Neuron (in vitro differentiated cells): ENCODE measurements around the gene GLCCI1.
"Not testable (repeated sequence)": the region's sequence is repeated elsewhere in the genome, so short reads cannot be mapped to it uniquely, and the experiment has no call there.

Source experiments
- H2AFZ ChIP-seq: one replicate; pipeline ENCODE4 v1.6.1; 2013; ENCODE audit warnings: low read depth, mild to moderate bottlenecking, inconsistent platforms, low read length, moderate library complexity
- H3K27me3 ChIP-seq: one replicate; pipeline ENCODE4 v1.6.1; 2013; ENCODE audit warnings: low read length; ENCODE audit not compliant: insufficient read depth
- H3K36me3 ChIP-seq: one replicate; pipeline ENCODE4 v1.6.1; 2013; ENCODE audit warnings: low read length; ENCODE audit not compliant: insufficient read depth
- H3K4me1 ChIP-seq: one replicate; pipeline ENCODE4 v1.6.1; 2013; ENCODE audit warnings: low read length; ENCODE audit not compliant: insufficient read depth
- H3K4me3 ChIP-seq: 2 replicates; pipeline ENCODE4 v1.5.1; 2013; ENCODE audit warnings: mild to moderate bottlenecking, low read length, moderate library complexity
- H3K9me3 ChIP-seq: one replicate; pipeline ENCODE4 v1.6.1; 2013; ENCODE audit warnings: low read length

GLCCI1 gene

GRCh38 chr7:8051373-8051772 is 82.8 kb downstream of the GLCCI1 start:
- Histone ChIP-seq H3K4me3 (no peak overlapping the region), H3K4me1 (no peaks in the 10 kb centered on the region), H3K9me3 (peaks cover 5% of the 10 kb centered on the region), H3K36me3 (peaks cover 7% of the 10 kb centered on the region), H3K27me3 (no peaks in the 10 kb centered on the region), H2AFZ (no peak overlapping the region)

- Histone ChIP-seq H3K36me3 (peaks cover 11% of the 10 kb centered on the region), H3K9me3 (peaks cover 5% of the 10 kb centered on the region)
Measured at GRCh38 chr7:8051998-8052397, 83.4 kb downstream of the GLCCI1 start.

GRCh38 chr7:8052824-8053223 is 84.2 kb downstream of the GLCCI1 start:
- H3K27me3 ChIP-seq: no peaks in the 10 kb centered on the region
- no peaks in the 10 kb centered on the region for H3K4me1 ChIP-seq
- no peak overlapping the region for H2AFZ ChIP-seq
- peaks cover 16% of the 10 kb centered on the region for H3K36me3 ChIP-seq
- H3K4me3 ChIP-seq: no peak overlapping the region
- H3K9me3 ChIP-seq: peaks cover 5% of the 10 kb centered on the region

More at GRCh38 chr7:8051998-8052397, 83.4 kb downstream of the GLCCI1 start:
- Histone ChIP-seq H3K27me3 (no peaks in the 10 kb centered on the region), H3K4me1 (no peaks in the 10 kb centered on the region), H3K4me3 (no peak overlapping the region), H2AFZ (no peak overlapping the region)

GRCh38 chr7:8056439-8056838 is 87.8 kb downstream of the GLCCI1 start:
- Histone ChIP-seq H3K36me3 (peaks cover 31% of the 10 kb centered on the region), H3K4me3 (no peak overlapping the region)

GRCh38 chr7:8057566-8057965 is 89.0 kb downstream of the GLCCI1 start:
- H3K36me3 ChIP-seq: peaks cover 35% of the 10 kb centered on the region
- peaks cover 7% of the 10 kb centered on the region for H3K9me3 ChIP-seq
- no peaks in the 10 kb centered on the region for H3K4me1 ChIP-seq

More at GRCh38 chr7:8056439-8056838, 87.8 kb downstream of the GLCCI1 start:
- no peaks in the 10 kb centered on the region for H3K4me1 ChIP-seq
- H3K9me3 ChIP-seq: peaks cover 5% of the 10 kb centered on the region
- H2AFZ ChIP-seq: no peak overlapping the region
- H3K27me3 ChIP-seq: no peaks in the 10 kb centered on the region

GRCh38 chr7:8058322-8058721 is 89.7 kb downstream of the GLCCI1 start:
- peaks cover 12% of the 10 kb centered on the region for H3K9me3 ChIP-seq
- H3K4me1 ChIP-seq: no peaks in the 10 kb centered on the region
- no peak overlapping the region for H2AFZ ChIP-seq
- H3K4me3 ChIP-seq: no peak overlapping the region
- no peaks in the 10 kb centered on the region for H3K27me3 ChIP-seq
- peaks cover 40% of the 10 kb centered on the region for H3K36me3 ChIP-seq

More at GRCh38 chr7:8057566-8057965, 89.0 kb downstream of the GLCCI1 start:
- Histone ChIP-seq H3K27me3 (no peaks in the 10 kb centered on the region), H3K4me3 (no peak overlapping the region), H2AFZ (no peak overlapping the region)

- peaks cover 43% of the 10 kb centered on the region for H3K36me3 ChIP-seq
Measured at GRCh38 chr7:8058852-8059251, 90.3 kb downstream of the GLCCI1 start.

GRCh38 chr7:8060241-8060640 is 91.6 kb downstream of the GLCCI1 start:
- no peaks in the 10 kb centered on the region for H3K27me3 ChIP-seq
- H3K4me3 ChIP-seq: no peak overlapping the region
- H3K36me3 ChIP-seq: peaks cover 43% of the 10 kb centered on the region
- H3K4me1 ChIP-seq: no peaks in the 10 kb centered on the region
- H3K9me3 ChIP-seq: peaks cover 19% of the 10 kb centered on the region
- H2AFZ ChIP-seq: no peak overlapping the region

More at GRCh38 chr7:8058852-8059251, 90.3 kb downstream of the GLCCI1 start:
- Histone ChIP-seq H3K9me3 (peaks cover 16% of the 10 kb centered on the region), H2AFZ (no peak overlapping the region), H3K27me3 (no peaks in the 10 kb centered on the region), H3K4me3 (no peak overlapping the region), H3K4me1 (no peaks in the 10 kb centered on the region)

- H3K27me3 ChIP-seq: not testable (repeated sequence)
Measured at GRCh38 chr7:8063300-8063699, 94.7 kb downstream of the GLCCI1 start.

GRCh38 chr7:8063706-8064297 is 95.2 kb downstream of the GLCCI1 start:
- H3K4me3 ChIP-seq: no peak overlapping the region
- peaks cover 27% of the 10 kb centered on the region for H3K36me3 ChIP-seq
- H2AFZ ChIP-seq: no peak overlapping the region
- no peaks in the 10 kb centered on the region for H3K27me3 ChIP-seq
- peaks cover 16% of the 10 kb centered on the region for H3K9me3 ChIP-seq
- H3K4me1 ChIP-seq: no peaks in the 10 kb centered on the region

More at GRCh38 chr7:8063300-8063699, 94.7 kb downstream of the GLCCI1 start:
- H3K36me3 ChIP-seq: peaks cover 27% of the 10 kb centered on the region
- not testable (repeated sequence) for H3K4me1 ChIP-seq, H2AFZ ChIP-seq, H3K4me3 ChIP-seq
- peaks cover 16% of the 10 kb centered on the region for H3K9me3 ChIP-seq

- Histone ChIP-seq H3K27me3 (no peaks in the 10 kb centered on the region), H3K9me3 (peaks cover 16% of the 10 kb centered on the region), H3K4me3 (no peak overlapping the region), H3K36me3 (peaks cover 20% of the 10 kb centered on the region), H3K4me1 (no peaks in the 10 kb centered on the region), H2AFZ (no peak overlapping the region)
Measured at GRCh38 chr7:8064828-8065227, 96.2 kb downstream of the GLCCI1 start.

GRCh38 chr7:8065356-8065813 is 96.8 kb downstream of the GLCCI1 start:
- no peak overlapping the region for H3K4me3 ChIP-seq
- no peak overlapping the region for H2AFZ ChIP-seq
- no peaks in the 10 kb centered on the region for H3K4me1 ChIP-seq
- H3K9me3 ChIP-seq: peaks cover 16% of the 10 kb centered on the region
- H3K36me3 ChIP-seq: peaks cover 19% of the 10 kb centered on the region
- no peaks in the 10 kb centered on the region for H3K27me3 ChIP-seq

- Histone ChIP-seq H3K4me1 (no peaks in the 10 kb centered on the region), H3K27me3 (no peaks in the 10 kb centered on the region)
Measured at GRCh38 chr7:8068892-8069686, 100.5 kb downstream of the GLCCI1 start.

More at GRCh38 chr7:8068892-8069686, 100.5 kb downstream of the GLCCI1 start:
- peaks cover 5% of the 10 kb centered on the region for H3K9me3 ChIP-seq
- H2AFZ ChIP-seq: no peak overlapping the region
- H3K36me3 ChIP-seq: peaks cover 3% of the 10 kb centered on the region
- H3K4me3 ChIP-seq: no peak overlapping the region
